ENCODE data around the gene RNF31.

DNA sequence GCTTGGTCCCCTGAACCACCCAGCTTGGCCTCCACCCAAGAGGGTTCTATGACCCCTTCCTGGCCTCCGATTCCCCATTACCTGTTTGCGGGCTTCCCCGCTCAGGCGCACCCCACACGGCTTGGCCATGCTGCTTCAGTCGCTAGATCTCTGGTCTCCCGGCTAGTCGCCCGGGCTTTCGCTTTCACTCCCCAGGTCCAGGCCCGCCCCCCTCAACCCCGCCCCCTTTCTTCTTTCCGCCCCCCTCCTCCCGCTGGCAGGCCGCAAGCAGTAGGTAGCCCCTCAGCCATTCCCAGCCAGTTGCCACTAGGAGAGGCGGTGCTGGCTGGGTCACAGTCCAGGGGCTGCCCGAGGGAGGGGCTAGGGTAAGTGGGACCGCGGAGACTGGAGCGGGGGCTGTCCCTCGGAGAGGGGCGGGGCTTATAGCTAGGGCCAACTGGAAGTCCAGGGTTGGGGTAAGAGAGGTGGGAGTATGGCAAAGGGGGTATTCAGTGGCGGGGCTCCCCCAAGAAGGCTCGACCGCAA, 783 bp upstream of the RNF31 start, which contains the start of gene PSME2:
- TF ChIP-seq, protein P1, sequence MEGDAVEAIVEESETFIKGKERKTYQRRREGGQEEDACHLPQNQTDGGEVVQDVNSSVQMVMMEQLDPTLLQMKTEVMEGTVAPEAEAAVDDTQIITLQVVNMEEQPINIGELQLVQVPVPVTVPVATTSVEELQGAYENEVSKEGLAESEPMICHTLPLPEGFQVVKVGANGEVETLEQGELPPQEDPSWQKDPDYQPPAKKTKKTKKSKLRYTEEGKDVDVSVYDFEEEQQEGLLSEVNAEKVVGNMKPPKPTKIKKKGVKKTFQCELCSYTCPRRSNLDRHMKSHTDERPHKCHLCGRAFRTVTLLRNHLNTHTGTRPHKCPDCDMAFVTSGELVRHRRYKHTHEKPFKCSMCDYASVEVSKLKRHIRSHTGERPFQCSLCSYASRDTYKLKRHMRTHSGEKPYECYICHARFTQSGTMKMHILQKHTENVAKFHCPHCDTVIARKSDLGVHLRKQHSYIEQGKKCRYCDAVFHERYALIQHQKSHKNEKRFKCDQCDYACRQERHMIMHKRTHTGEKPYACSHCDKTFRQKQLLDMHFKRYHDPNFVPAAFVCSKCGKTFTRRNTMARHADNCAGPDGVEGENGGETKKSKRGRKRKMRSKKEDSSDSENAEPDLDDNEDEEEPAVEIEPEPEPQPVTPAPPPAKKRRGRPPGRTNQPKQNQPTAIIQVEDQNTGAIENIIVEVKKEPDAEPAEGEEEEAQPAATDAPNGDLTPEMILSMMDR (IDR thresholded peaks at IDR 0.05; ENCODE audit: low read length) = no peak
- TF ChIP-seq EZH2 (IDR thresholded peaks at IDR 0.05; ENCODE audit: borderline replicate concordance, low read length) = no peak
